Renal pelvis (tissue), 4 donors: ENCODE measurements around the gene ENO1. TPM values are rescaled to one million over a fixed set of nuclear protein-coding genes. Genes with fewer than 3 reads are reported as not detected.

Experiments
- DNase-seq: peaks from one replicate; pipeline ENCODE4 v3.0.0-alpha.2; 2013
- polyA plus RNA-seq, 3 donors: library from polyadenylated mRNA; unstranded; fragments of 120-200 nt; gene quantifications; one replicate each; pipeline ENCODE4 v1.2.1, GENCODE V29; 2013; ENCODE audit not compliant: insufficient read length in 3 of 3

The ENO1 gene
- polyA plus RNA-seq, 3 donors, result 950 to 1,026 (median 975) TPM

DNA sequence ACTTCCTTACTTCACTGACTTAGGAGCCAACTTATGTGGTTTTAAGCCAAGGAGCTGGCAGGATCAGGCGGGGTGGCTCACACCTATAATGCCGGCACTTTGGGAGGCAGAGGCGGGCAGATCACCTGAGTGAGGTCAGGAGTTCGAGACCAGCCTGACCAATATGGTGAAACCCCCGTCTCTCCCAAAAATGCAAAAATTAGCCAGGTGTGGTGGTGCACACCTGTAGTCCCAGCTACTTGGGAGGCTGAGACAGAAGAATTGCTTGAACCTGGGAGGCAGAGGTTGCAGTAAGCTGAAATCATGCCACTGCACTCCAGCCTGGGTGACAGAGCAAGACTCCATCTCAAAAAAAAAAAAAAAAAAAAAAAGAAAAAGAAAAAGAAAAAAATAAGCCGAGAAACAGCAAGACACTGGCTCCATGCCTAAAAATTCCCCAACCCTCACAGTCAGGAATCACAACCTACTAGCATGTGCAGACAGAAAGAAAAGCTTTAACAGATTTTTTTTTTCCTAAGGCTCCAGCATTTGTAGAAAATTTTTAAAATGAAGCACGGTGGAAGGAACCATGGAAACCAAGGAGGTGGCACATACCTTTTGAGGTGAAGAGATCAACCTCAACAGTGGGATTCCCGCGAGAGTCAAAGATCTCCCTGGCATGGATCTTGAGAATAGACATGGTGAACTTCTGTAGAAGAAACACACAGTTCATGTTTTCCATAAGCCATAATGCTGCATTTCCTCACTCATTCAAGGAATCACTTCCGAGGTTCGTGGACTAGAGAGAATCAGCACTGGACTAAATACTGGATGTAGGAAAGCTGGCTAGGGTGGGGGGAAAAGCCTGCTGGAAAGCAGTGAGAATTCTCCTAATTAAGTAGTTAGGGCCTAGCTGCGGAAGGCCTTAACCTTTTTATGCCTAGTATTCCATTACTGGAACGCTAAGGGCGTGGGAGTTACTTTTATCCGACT lies 4.0 kb downstream of the ENO1 start:
- DNase-seq, result no peak

DNA sequence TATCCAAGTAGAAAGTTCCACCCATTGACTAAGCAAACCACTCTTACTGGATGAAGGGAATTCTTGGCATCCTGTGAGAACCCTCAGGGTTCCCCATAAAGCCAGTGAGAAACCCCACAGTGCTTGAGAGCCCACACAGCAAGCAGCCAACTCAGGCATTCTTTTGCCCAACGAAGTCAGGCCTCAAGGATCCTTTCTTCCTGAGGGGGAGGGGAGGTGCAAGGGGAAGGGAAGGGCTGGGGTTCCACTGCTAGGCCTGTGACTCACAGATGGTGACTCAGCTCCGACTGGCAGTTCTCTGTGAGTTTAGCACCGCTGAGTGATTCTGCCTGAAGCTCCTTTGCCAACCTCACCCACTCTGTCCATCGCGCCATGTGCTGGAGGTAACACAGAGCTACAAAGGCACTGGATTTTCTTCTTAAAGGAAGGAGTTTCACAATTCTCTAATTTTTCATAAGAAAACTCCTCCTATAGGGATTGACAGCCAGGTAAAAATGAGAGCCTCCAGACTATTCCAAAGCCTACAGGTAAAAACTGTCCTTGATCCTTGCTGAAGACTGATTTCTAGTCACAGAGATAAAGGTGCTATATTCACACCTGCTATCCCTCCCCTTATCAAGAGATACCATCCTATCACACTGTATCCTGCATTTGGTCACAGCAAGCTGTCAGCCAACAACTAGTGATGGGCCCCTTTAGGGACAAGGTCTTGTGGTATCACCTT lies 4.8 kb downstream of the ENO1 start:
- DNase-seq, result no peak

DNA sequence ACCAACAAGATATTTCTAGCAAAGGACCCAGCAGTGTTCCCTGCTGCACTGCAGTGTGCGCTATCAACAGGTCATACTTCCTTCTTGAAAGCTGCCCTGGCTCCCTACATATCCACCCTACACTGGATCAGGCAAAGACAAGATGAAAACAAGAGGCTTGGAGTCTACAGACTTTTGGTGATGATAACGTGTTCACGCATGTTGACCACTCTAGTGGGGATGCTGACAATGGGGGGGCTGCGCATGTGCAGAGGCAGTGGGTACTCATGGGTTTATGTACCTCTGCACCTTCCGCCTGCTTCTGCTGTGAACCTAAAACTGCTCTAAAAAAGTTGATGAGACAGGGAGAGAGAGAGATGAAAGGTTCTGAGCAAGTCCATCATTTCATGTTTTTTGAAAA lies 5.5 kb downstream of the ENO1 start:
- no peak for DNase-seq

DNA sequence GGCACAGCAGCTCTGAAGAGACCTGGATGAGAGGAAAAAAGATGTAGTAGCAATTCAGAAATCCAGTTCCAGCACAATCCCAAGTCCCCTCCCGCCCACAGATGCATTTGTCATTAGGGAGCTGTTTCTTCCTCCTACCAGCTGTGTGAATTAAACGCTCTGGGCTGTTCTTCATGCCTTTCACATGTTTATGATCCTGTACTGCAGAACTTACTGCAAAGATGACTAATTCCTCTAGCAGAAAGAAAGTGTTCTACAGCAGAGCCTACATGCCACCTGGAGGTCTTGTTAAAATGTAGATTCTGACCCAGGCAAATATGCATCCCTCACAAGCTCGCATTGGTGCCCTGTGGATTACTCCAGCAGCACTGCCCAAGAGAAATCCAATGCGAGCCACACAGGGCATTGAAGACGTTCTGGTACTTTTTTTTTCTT lies 6.5 kb downstream of the ENO1 start:
- no peak for DNase-seq

DNA sequence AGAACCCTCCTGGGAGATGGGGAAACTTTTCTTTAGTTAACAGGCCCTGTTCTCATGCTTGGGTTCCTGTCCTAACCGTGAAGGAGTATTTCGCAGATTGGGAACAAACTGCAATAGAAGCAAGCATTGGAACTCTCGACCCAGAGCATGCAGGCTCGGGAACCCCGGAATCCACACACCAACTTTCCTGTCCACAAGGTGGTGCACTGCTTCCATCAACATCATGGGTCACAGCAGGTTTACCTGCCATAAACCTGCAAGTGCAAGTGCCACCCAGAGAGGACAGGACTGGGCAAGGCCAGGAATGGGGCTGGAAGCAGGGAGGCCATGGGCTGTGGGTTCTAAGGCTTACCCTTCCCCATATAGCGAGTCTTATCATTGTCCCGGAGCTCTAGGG lies 6.9 kb downstream of the ENO1 start:
- DNase-seq, result no peak

DNA sequence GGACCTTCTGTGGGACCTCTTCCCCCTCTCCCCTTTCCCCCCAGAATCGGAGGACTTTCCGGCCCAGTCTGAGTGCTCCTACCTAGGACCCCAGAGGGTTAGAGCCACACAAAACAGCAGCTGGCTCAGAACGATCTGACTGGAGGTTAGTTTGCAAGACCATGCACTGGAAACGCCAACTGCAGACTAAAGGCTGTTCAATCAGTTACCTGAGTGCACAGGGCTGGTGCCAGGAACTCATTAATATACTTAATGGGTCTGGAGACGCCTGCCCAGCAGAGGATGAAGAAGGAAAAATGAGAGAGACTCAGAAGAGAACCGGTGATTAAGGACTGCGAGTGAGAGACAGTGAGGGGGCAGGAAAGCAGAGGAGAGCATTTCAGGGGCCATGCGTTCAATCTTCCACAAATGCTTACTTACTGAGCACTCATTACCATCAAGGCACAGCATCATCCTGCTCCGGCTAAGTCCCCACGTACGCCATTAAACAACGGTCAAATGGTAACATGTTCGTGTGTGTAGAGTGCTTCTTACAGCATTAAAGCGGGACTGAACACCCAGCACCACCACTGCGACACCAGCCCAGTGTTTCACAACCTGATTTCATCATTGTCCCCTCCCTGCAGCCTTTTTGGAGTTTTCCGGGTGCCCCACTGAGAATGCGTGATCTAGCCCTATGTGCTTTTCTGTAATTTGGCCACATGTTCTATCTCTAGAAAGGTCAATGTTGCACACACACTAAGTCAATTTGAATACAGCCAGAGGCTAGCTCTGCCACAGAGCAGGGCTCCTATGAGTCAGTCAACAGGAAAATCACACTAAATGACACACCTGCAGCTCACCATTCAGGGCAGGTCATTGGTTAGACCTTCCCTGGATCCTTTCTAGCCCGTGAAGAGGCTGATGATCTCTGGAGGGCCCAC lies 7.6 kb downstream of the ENO1 start:
- DNase-seq, result no peak

DNA sequence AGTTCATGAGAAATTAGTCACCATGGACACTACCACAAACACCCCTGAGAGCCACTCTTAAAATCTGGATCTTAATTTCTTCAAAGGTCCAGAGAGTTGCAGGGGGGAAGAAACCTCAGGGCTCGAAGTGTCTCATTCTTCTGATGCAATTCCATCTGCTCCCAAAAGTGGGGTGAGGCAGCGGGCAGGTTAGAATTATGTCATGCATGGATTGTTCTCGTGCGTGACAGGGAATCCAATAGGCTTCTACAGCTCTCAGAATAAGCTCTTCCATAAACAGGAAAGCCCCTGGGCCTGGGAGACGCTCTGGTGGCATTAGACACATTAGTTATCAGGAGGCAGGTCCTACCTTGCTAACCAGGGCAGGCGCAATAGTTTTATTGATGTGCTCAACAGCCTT lies 8.4 kb downstream of the ENO1 start:
- no peak for DNase-seq

DNA sequence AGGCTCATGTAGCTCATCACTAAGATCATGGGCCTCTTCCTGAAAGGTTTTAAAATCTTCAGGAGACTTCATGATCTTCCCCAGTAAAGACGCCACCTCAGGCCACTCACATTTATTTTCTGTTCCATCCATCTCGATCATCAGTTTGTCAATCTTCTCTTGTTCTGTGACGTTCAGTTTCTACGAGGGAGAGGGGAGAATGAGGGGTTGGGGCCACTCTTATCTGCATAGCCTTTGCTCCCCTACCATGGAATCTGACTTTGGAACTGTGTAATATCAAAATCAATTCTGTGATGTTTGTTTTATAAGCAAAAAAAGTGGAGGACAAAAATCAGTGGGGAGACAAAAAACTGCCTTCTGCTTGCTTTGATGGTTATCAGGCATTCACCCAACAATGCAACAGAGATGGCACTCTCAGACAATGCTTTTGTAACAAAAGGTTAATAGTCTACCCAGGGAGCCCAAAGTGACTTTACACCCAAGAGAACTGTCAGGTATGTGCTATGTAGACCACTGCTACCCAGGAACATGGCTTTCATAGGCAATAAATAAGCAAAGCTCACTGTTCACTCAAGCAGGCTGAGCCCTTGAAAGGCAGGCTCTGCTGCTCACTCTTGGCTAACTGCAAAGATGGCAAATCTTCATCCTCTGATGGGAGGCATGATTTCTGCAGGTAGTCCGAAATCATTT lies 10.5 kb downstream of the ENO1 start:
- no peak for DNase-seq

DNA sequence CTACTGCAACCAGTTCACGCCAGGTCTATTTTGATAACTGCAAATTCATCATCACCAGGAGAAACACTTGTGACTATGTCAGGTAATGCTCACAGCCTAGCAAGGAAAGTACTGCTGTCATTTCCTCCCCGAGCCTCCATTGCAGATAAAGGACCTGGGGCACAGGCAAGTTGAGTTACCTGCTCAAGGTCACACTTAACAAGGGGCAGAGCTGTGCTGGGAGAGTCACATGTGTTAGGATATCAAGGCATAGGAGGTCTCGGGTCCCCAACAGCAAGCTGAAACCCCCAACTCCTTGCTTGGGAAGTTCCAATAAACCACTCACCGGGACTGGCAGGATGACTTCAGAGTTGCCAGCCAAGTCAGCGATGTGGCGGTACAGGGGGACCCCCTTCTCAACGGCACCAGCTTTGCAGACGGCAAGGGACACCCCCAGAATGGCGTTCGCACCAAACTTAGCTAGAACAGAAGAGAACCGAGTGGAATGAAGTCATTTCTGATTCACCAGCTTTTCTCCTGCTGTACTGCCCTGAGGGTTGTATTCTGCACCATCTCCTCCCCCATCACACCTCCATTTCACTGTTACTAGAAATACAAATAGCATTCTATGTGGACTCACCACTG lies 11.6 kb downstream of the ENO1 start:
- DNase-seq, result no peak

DNA sequence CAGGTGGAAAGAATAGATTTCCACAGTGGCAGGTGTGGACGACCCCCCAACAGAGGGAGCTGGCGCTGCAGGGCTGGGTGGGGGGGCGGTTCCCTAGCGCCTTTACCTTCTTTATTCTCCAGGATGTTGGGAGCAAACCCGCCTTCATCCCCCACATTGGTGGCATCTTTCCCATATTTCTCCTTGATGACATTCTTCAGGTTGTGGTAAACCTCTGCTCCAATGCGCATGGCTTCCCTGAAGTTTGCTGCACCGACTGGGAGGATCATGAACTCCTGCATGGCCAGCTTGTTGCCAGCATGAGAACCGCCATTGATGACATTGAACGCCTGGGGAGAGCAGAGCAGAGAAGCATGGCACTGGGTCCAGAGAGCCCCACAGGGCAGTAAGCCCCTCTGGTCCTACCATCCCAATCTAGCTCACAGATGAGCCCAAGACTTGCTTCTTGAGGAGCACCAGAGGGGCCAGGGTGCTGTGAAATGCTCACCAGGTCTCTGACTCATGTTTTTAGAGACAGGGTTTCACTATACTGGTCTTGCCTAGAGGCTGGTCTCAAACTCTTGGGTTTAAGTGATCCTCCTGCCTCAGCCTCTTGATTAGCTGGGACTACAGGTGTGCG lies 12.2 kb downstream of the ENO1 start:
- DNase-seq, result no peak

DNA sequence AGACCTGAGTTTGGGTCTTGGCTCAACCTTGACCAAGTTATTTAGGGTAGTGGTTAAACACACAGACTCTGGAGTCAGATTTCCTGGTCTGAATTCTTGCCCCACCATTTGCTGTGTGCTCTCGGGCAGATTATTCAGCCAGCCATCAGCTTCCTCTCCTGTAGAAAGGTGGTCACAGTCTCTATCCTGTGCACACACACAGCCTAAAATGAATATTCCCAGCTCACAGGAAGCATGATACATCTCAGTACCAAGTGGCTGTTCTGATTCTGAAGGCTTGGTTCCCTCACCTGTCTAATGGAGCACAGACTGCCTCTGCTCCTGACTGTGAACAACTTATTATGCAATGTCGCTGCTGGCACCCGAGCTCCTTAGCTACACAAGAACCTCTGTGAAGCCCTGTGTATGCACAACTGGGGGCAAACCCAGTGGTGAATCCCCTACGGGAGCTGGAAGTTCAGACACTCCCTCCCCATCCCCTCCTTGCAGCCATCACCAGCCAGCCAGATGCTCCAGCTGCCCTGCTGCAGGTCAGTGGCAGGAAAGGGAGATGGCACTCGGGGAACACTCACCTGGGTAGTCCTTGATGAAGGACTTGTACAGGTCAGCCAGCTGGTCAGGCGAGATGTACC lies 13.7 kb downstream of the ENO1 start:
- no peak for DNase-seq

DNA sequence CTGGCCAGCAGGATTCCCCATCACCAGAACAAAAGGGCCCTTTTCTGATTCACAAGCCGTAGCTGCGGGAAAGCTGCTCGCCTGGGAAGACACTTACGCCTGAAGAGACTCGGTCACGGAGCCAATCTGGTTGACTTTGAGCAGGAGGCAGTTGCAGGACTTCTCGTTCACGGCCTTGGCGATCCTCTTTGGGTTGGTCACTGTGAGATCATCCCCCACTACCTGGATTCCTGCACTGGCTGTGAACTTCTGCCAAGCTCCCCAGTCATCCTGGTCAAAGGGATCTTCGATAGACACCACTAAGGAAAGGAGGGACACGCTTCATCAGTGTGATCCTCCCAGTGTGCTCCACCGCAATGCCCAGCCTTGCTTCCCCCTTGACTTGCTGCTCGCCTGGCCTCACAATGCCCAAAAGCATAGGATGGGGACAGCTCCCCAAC lies 14.7 kb downstream of the ENO1 start:
- DNase-seq, result no peak

DNA sequence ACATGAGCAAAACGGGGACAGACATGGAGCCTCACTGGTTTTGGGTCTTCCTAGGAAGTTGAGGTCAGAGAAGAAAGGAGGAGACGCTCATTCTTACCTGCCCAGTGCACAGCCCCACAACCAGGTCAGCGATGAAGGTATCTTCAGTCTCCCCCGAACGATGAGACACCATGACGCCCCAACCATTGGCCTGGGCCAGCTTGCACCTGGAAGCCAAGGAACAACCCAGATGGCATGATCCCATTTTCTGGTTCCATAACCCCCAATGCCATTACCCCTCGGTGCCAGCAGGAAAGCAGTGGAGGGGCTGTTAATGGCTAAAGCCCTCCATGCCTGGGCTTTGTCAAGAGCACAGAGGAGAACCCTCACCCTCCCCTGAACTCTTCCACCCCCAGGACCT lies 15.3 kb downstream of the ENO1 start:
- DNase-seq, result no peak

DNA sequence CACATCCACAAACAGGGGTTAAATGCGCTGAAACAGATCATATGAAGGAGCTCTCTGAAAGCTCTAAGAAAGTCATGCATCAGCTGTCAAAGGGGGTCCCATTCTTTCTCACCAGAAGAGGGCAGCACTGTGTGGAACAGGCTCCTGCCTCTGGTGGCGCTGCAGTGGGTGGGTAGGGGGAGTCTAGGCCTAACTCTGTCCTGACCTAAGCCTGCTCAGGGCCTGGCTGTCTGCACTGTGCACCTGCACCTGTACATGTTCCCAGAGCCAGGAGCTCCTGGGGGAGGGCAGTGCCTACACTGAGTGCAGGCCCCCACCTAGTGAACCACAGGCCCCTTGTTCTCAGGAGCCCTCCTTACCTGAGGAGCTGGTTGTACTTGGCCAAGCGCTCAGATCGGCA lies 16.0 kb downstream of the ENO1 start:
- no peak for DNase-seq

DNA sequence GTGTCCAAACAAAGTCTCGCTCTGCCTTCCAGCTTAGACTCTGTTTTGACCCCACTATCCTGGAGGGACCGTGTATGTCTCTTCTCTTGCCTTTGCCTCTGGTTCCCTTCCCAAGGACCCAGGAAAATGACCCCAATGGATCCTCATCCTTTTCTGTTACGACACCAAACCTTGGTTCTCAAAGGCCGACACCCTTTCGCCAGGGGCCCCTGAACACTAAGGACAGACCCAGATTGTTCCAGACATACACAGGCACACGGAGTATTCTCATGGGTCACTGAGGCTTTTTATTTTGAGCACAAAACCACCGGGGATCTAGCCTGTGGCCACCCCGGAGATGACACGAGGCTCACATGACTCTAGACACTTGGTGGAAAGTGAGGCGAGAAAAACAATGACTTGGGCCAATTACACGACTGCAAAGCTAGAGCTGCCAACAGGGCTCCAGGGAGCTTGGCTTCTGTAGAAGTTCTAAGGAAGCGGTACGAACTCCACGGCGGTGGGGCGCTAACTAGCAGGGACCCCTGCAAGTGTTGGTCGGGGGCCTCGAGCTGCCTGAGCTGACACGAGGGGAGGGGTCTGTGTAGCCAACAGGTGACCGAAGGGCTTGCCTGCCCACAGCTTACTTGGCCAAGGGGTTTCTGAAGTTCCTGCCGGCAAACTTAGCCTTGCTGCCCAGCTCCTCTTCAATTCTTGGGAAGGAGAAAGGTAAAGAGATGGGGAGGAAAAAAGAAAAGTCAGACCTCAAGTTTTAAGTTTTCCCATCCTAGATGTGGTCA lies 17.6 kb downstream of the ENO1 start:
- DNase-seq, result no peak

DNA sequence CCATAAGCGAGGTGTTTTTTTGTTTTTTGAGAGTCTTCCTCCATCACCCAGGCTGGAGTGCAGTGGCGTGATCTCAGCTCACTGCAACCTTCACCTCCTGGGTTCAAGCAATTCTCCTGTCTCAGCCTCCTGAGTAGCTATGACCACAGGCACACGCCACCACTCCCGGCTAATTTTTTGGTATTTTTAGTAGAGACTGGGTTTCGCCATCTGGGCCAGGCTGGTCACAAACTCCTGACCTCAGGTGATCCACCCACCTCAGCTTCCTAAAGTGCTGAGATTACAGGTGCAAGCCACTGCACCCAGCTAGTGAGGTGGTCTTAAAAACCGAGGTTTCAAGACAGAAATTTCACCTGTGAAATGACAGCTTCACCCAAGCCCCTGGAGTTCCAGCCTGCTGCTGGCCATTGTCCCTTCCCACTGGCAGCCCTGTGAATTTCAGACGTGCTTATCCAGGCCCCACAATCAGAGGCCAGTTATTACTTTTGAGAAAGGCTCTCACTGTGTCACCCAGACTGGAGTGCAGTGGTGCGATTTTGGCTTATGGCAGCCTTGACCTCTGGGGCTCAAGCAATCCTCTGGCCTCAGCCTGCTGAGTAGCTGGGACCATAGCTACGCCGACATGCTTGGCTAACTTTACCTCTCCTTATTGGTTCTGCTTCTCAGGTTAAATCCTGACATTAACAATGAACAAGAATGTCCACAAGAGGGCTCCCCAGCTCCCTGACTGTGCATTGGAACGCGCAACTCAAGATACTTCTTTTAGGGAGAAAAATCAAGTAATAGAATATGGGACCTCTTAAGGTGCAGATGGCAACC lies 19.4 kb downstream of the ENO1 start:
- DNase-seq, result no peak

DNA sequence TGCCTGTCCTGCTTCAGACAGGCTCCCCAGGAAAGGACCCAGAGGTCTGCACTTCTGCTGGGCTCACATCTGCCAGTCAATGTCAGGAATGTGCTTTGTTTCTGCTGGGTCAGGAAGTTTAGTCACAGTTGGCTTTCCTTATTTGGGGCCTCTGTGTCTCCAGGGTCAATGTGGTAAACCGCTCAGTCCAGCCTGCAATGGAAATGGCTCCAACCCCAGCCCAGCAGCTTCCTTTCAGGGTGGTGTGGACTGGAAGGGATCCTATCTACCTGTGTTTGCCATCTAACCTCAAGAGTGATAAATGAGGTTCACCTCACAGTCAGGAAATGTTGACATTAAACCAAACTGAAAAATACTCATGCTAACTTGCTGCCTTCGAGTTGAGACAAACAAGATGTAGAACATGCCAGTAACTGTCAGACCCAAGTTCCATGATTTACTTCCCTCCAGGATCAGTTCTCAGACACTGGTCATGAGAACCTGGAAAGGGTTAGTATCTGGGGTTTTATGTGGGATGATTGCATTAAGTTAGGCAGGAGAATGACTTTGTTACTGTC lies 20.3 kb downstream of the ENO1 start:
- DNase-seq, result no peak
